CD14-positive monocyte (primary cell): ENCODE measurements around the gene CALD1. TPM values are rescaled to one million over a fixed set of nuclear protein-coding genes. Genes with fewer than 3 reads are reported as not detected.

Experiments used
- DNase-seq, 3 donors: peaks; one replicate each; pipeline ENCODE4 v3.0.0-alpha.2; 2011 to 2022
- H2AFZ ChIP-seq: 2 replicates; pipeline ENCODE4 v1.6.0; 2012; ENCODE audit warnings: mild to moderate bottlenecking, low read depth, low read length, inconsistent platforms; ENCODE audit not compliant: insufficient read depth, poor library complexity, severe bottlenecking
- H3K27ac ChIP-seq, 2 donors: 1 replicate in 1 of 2; 2 replicates in 1 of 2; pipeline ENCODE4 v1.5.1; 2012 to 2013; ENCODE audit warnings: low read length in 2 of 2, control low read depth in 1 of 2, inconsistent platforms in 1 of 2, low read depth in 1 of 2, mild to moderate bottlenecking in 1 of 2
- H3K27me3 ChIP-seq, 2 donors: one replicate each; pipeline versions ENCODE4 v1.6.0 to v1.6.1; 2011 to 2013; ENCODE audit warnings: low read length in 2 of 2; ENCODE audit not compliant: control insufficient read depth in 2 of 2, insufficient read depth in 2 of 2
- H3K36me3 ChIP-seq, 2 donors: replicated peaks in 1 of 2; 1 replicate in 1 of 2; 2 replicates in 1 of 2; pipeline versions ENCODE4 v1.5.1 to v1.6.1; 2012 to 2013; ENCODE audit warnings: low read length in 2 of 2, control low read depth in 1 of 2, inconsistent platforms in 1 of 2, mild to moderate bottlenecking in 1 of 2; ENCODE audit not compliant: insufficient read depth in 2 of 2, control insufficient read depth in 1 of 2
- H3K4me1 ChIP-seq, 2 donors: 1 replicate in 1 of 2; 2 replicates in 1 of 2; pipeline versions ENCODE4 v1.5.1 to v1.6.1; 2012 to 2013; ENCODE audit warnings: low read length in 2 of 2, control low read depth in 1 of 2, inconsistent platforms in 1 of 2, mild to moderate bottlenecking in 1 of 2, moderate library complexity in 1 of 2; ENCODE audit not compliant: insufficient read depth in 2 of 2, control insufficient read depth in 1 of 2
- H3K4me2 ChIP-seq: replicated peaks from 2 replicates; pipeline ENCODE3; 2012; ENCODE audit warnings: low read length, moderate library complexity, mild to moderate bottlenecking; ENCODE audit not compliant: poor library complexity, severe bottlenecking; ENCODE audit errors: extremely low read depth
- H3K4me3 ChIP-seq, 3 experiments: fragments of 200-600 bp in 1 of 3; sonication (generic) in 1 of 3; replicated peaks in 1 of 3; 1 replicate in 2 of 3; 2 replicates in 1 of 3; pipeline ENCODE4 v1.5.1; 2011 to 2013; ENCODE audit warnings: low read length in 3 of 3, mild to moderate bottlenecking in 3 of 3, control low read depth in 2 of 3, low read depth in 2 of 3, inconsistent platforms in 1 of 3, moderate library complexity in 1 of 3
- H3K79me2 ChIP-seq: 2 replicates; pipeline ENCODE4 v1.6.0; 2012; ENCODE audit warnings: mild to moderate bottlenecking, control low read depth, inconsistent platforms, low read length, moderate library complexity; ENCODE audit not compliant: insufficient read depth
- H3K9ac ChIP-seq: 2 replicates; pipeline ENCODE4 v1.6.0; 2017; ENCODE audit warnings: low read length, mild to moderate bottlenecking; ENCODE audit not compliant: insufficient read depth, poor library complexity, severe bottlenecking
- H3K9me3 ChIP-seq, 2 donors: replicated peaks in 1 of 2; 1 replicate in 1 of 2; 2 replicates in 1 of 2; pipeline versions ENCODE4 v1.5.1 to v1.6.1; 2012 to 2013; ENCODE audit warnings: low read length in 2 of 2, control low read depth in 1 of 2; ENCODE audit not compliant: control insufficient read depth in 1 of 2, insufficient read depth in 1 of 2
- H4K20me1 ChIP-seq: 2 replicates; pipeline ENCODE4 v1.6.0; 2012; ENCODE audit warnings: mild to moderate bottlenecking, low read length, control low read depth, moderate library complexity; ENCODE audit not compliant: insufficient read depth
- H3K27ac Mint-ChIP-seq, 7 donors: one replicate each; pipeline ENCODE4 v1.8.0; 2020; ENCODE audit warnings: mild to moderate bottlenecking in 7 of 7, mixed read lengths in 7 of 7, moderate library complexity in 6 of 7, inconsistent platforms in 2 of 7
- H3K27me3 Mint-ChIP-seq, 3 donors: one replicate each; pipeline ENCODE4 v1.8.0; 2021 to 2022; ENCODE audit warnings: low read depth in 3 of 3, mild to moderate bottlenecking in 3 of 3, mixed read lengths in 3 of 3, moderate library complexity in 3 of 3, inconsistent platforms in 1 of 3
- H3K36me3 Mint-ChIP-seq, 2 donors: one replicate each; pipeline ENCODE4 v1.8.0; 2020; ENCODE audit warnings: mixed read lengths in 2 of 2, inconsistent platforms in 1 of 2, mild to moderate bottlenecking in 1 of 2
- H3K4me1 Mint-ChIP-seq: one replicate; pipeline ENCODE4 v1.8.0; 2020; ENCODE audit warnings: mild to moderate bottlenecking, mixed read lengths
- H3K4me3 Mint-ChIP-seq, 2 donors: one replicate each; pipeline ENCODE4 v1.8.0; 2020; ENCODE audit warnings: mild to moderate bottlenecking in 2 of 2, mixed read lengths in 2 of 2, moderate library complexity in 1 of 2
- H3K9me3 Mint-ChIP-seq, 7 donors: one replicate each; pipeline ENCODE4 v1.8.0; 2020 to 2022; ENCODE audit warnings: mixed read lengths in 7 of 7, mild to moderate bottlenecking in 6 of 7, moderate library complexity in 6 of 7, inconsistent platforms in 2 of 7
- CTCF ChIP-seq: fragments of 200-600 bp; IDR thresholded peaks from one replicate; pipeline ENCODE4 v1.8.0; 2022; ENCODE audit warnings: antibody characterized with exemption, mild to moderate bottlenecking
- WGBS: methylation state at CpG from one replicate; pipeline ENCODE4 v1.1.5; 2013; ENCODE audit warnings: missing lambda C conversion rate; ENCODE audit not compliant: insufficient coverage; 5-methylcytosine and 5-hydroxymethylcytosine counted together
- intact Hi-C, 2 donors: fragments of 100-400 bp; cut with micrococcal nuclease; formaldehyde crosslinking; loops; one replicate each; pipeline versions ENCODE4 v1.15.0 to v1.15.1; 2023
- polyA plus RNA-seq, 3 donors: library from polyadenylated mRNA; depleted of rRNA in 1 of 3; unstranded in 2 of 3; stranded (reverse) in 1 of 3; fragments of 300-500 nt in 2 of 3; fragments of >200 nt in 1 of 3; fragmentation: Illumina TruSeq in 2 of 3; gene quantifications; 1 replicate in 2 of 3; 2 replicates in 1 of 3; pipeline ENCODE4 v1.2.3, GENCODE V29; 2012 to 2021

Gene CALD1
- polyA plus RNA-seq, 3 donors = 0.18 TPM; not detected in 2

GRCh38 chr7:134827436-134827835 is 48.0 kb downstream of the CALD1 start:
- intact Hi-C loops = no loop called here
- Histone ChIP-seq H2AFZ (no peak overlapping the region), H3K9me3 (no peaks in the 10 kb centered on the region), H3K4me1 (no peaks in the 10 kb centered on the region), H3K79me2 (no peaks in the 10 kb centered on the region), H3K27ac (no peak overlapping the region), H3K9ac (no peak overlapping the region), H3K4me2 (no peak overlapping the region), H3K27me3 (no peaks in the 10 kb centered on the region), H3K36me3 (no peaks in the 10 kb centered on the region), H3K4me3 (no peak overlapping the region), H4K20me1 (no peaks in the 10 kb centered on the region)
- TF ChIP-seq CTCF = no peak
- WGBS = 89% methylated on average over 1 of the region's 4 CpGs
- Mint-ChIP-seq H3K4me1 (no peaks in the 10 kb centered on the region), H3K9me3 (peaks cover 0 to 5% (median 0%) of the 10 kb centered on the region in 7 donors), H3K36me3 (no peaks in the 10 kb centered on the region), H3K4me3 (no peak overlapping the region), H3K27me3 (peaks cover 0 to 5% (median 1%) of the 10 kb centered on the region in 3 donors), H3K27ac (no peak overlapping the region)
- DNase-seq = no peak

- H3K79me2 ChIP-seq = no peaks in the 10 kb centered on the region
These were observed 48.5 kb downstream of the CALD1 start for GRCh38 chr7:134827889-134828288.

More at GRCh38 chr7:134827889-134828288, 48.5 kb downstream of the CALD1 start:
- no peaks in the 10 kb centered on the region for H3K36me3 ChIP-seq
- Mint-ChIP-seq H3K36me3 (no peaks in the 10 kb centered on the region), H3K27me3 (peaks cover 0 to 5% (median 1%) of the 10 kb centered on the region in 3 donors), H3K4me1 (no peaks in the 10 kb centered on the region), H3K9me3 (peaks cover 0 to 5% (median 0%) of the 10 kb centered on the region in 7 donors), H3K4me3 (no peak overlapping the region), H3K27ac (no peak overlapping the region)
- H3K9ac ChIP-seq = no peak overlapping the region
- H3K4me3 ChIP-seq = no peak overlapping the region
- no peak overlapping the region for H3K27ac ChIP-seq
- no CpG with 5 or more reads among the region's 3 CpGs for WGBS
- H3K4me2 ChIP-seq = no peak overlapping the region
- intact Hi-C loops = no loop called here
- H3K27me3 ChIP-seq = no peaks in the 10 kb centered on the region
- H4K20me1 ChIP-seq = no peaks in the 10 kb centered on the region
- no peaks in the 10 kb centered on the region for H3K9me3 ChIP-seq
- no peak overlapping the region for H2AFZ ChIP-seq
- no peak for TF ChIP-seq CTCF
- DNase-seq = no peak
- H3K4me1 ChIP-seq = no peaks in the 10 kb centered on the region
